Adrenal gland (tissue), 12 donors: Measurements from ENCODE around the gene MBL2. TPM values are rescaled to one million over a fixed set of nuclear protein-coding genes. Genes with fewer than 3 reads are reported as not detected.

Experiments used
- DNase-seq, 7 donors: peaks; one replicate each; pipeline ENCODE4 v3.0.0-alpha.2; 2019 to 2020
- H3K27ac ChIP-seq, 5 donors: fragments of 200-600 bp; sonication (generic) in 4 of 5; 1 replicate in 3 of 5; 2 replicates in 2 of 5; pipeline versions ENCODE4 v1.5.1 to v1.8.0; 2016 to 2020; ENCODE audit warnings: mild to moderate bottlenecking in 1 of 5
- H3K27me3 ChIP-seq: fragments of 200-600 bp; 2 replicates; pipeline ENCODE4 v1.8.0; 2021
- H3K36me3 ChIP-seq, 2 donors: fragments of 200-600 bp; replicated peaks in 1 of 2; 1 replicate in 1 of 2; 2 replicates in 1 of 2; pipeline versions ENCODE4 v1.5.1 to v1.8.0; 2018 to 2022
- H3K4me1 ChIP-seq, 2 donors: fragments of 200-600 bp; replicated peaks in 1 of 2; 1 replicate in 1 of 2; 2 replicates in 1 of 2; pipeline versions ENCODE4 v1.5.1 to v1.8.0; 2018 to 2021
- H3K4me3 ChIP-seq, 4 donors: fragments of 200-600 bp; sonication (generic) in 3 of 4; one replicate each; pipeline ENCODE4 v1.5.1; 2016 to 2018
- H3K9me3 ChIP-seq, 3 donors: fragments of 200-600 bp; sonication (generic) in 1 of 3; replicated peaks in 1 of 3; 1 replicate in 2 of 3; 2 replicates in 1 of 3; pipeline versions ENCODE4 v1.5.1 to v1.8.0; 2016 to 2021
- CTCF ChIP-seq, 6 experiments: fragments of 450-650 bp in 4 of 6; fragments of 200-600 bp in 2 of 6; sonication (generic) in 1 of 6; IDR thresholded peaks; 1 replicate in 5 of 6; 2 replicates in 1 of 6; pipeline versions ENCODE4 v1.5.1 to v1.8.0; 2016 to 2021; ENCODE audit warnings: antibody characterized with exemption in 6 of 6, mild to moderate bottlenecking in 2 of 6, moderate library complexity in 1 of 6
- POLR2A ChIP-seq, 2 donors: fragments of 450-650 bp; IDR thresholded peaks; one replicate each; pipeline ENCODE4 v1.6.1; 2017; ENCODE audit warnings: antibody characterized with exemption in 2 of 2, mild to moderate bottlenecking in 2 of 2, moderate library complexity in 1 of 2
- WGBS, 4 donors: extraction: QIAGEN DNeasy Blood & Tissue Kit in 2 of 4; methylation state at CpG; one replicate each; pipeline versions ENCODE4 v1.1.5 to v1.1.7; 2013 to 2017; 5-methylcytosine and 5-hydroxymethylcytosine counted together
- intact Hi-C, 2 donors: fragments of 100-400 bp; cut with DNase I; formaldehyde crosslinking; loops; one replicate each; pipeline versions ENCODE4 v1.14.1 to v1.15.0; 2022 to 2023
- polyA plus RNA-seq, 3 donors: library from polyadenylated mRNA; stranded (reverse); fragments of 200-250 nt in 2 of 3; fragments of 350-450 nt in 1 of 3; fragmentation: Illumina TruSeq in 1 of 3; extraction: RNeasy Lipid Tissue Mini Kit (QIAGEN cat#74804) in 1 of 3; gene quantifications; one replicate each; pipeline ENCODE4 v1.2.3, GENCODE V29; 2013 to 2014
- total RNA-seq, 9 donors: library from RNA; depleted of rRNA in 4 of 9; stranded (reverse); fragments of >200 nt in 4 of 9; fragments of 120-200 nt in 1 of 9; fragmentation: NEBNext Ultra II Directional in 1 of 9; extraction: Animal tissue kit (Norgen Biotek cat#: 25700) in 1 of 9; gene quantifications; one replicate each; pipeline versions ENCODE4 v1.1.0 to v1.2.4, GENCODE V29; 2013 to 2023
- donor health status: healthy with polysubstance abuse.
- donor health status: Bipolar disorder and iron deficiency.
- donor health status: DM: yes; HTN: yes; CAD: no.
- donor health status: DM: no; HTN: no; CAD: no.
- donor health status: DM: no; HTN: no; CAD: no.
- donor health status: DM: yes; HTN: yes; CAD: no.

Gene MBL2
- total and polyA plus RNA-seq, 12 donors: 0.04 to 3.7 (median 0.07) TPM; not detected in 8

- H3K4me3 ChIP-seq: no peak overlapping the region
- intact Hi-C loops: loop anchor here in 1 of 2 donors (5.0 kb wide), 1 partner anchor 36 kb away; no protein-coding TSS in a partner anchor
- WGBS, 4 donors: 24 to 54% (median 40%) methylated on average over 20 to 42 of the region's 42 CpGs
- H3K27me3 ChIP-seq: no peaks in the 10 kb centered on the region
- no peaks in the 10 kb centered on the region for H3K36me3 ChIP-seq
- H3K9me3 ChIP-seq: no peaks in the 10 kb centered on the region
- no peak overlapping the region for H3K27ac ChIP-seq
- DNase-seq: peak in 1 of 7 donors; percentile 8
- H3K4me1 ChIP-seq: no peaks in the 10 kb centered on the region
- TF ChIP-seq POLR2A (IDR thresholded peaks at IDR 0.05) (no peak), CTCF (IDR thresholded peaks at IDR 0.05) (peak in 1 of 6 experiments; percentile 23)
Measured at GRCh38 chr10:52778511-52779392, 6.2 kb upstream of the MBL2 start.

GRCh38 chr10:52777414-52777813 is 4.8 kb upstream of the MBL2 start:
- no peaks in the 10 kb centered on the region for H3K9me3 ChIP-seq
- TF ChIP-seq CTCF (IDR thresholded peaks at IDR 0.05) (no peak), POLR2A (IDR thresholded peaks at IDR 0.05) (no peak)
- no peaks in the 10 kb centered on the region for H3K27me3 ChIP-seq
- no peak for DNase-seq
- no peaks in the 10 kb centered on the region for H3K36me3 ChIP-seq
- H3K27ac ChIP-seq: no peak overlapping the region
- intact Hi-C loops: loop anchor here in 1 of 2 donors (5.0 kb wide), 1 partner anchor 35 kb away; no protein-coding TSS in a partner anchor
- 74 to 88% (median 80%) methylated on average over 5 of the region's 5 CpGs for WGBS, 4 donors
- no peaks in the 10 kb centered on the region for H3K4me1 ChIP-seq
- no peak overlapping the region for H3K4me3 ChIP-seq

- no peak for DNase-seq
- Histone ChIP-seq H3K36me3 (no peaks in the 10 kb centered on the region), H3K27me3 (no peaks in the 10 kb centered on the region), H3K4me1 (no peaks in the 10 kb centered on the region), H3K4me3 (no peak overlapping the region), H3K27ac (no peak overlapping the region), H3K9me3 (no peaks in the 10 kb centered on the region)
- no peak for TF ChIP-seq CTCF (IDR thresholded peaks at IDR 0.05)
- 0% methylated on average over 1 of the region's 1 CpG; no CpG with 5 or more reads in 2 of the 4 donors for WGBS, 4 donors
- intact Hi-C loops: loop anchor here in 1 of 2 donors (5.0 kb wide), 1 partner anchor 34 kb away; no protein-coding TSS in a partner anchor
Measured at GRCh38 chr10:52776471-52776903, 3.9 kb upstream of the MBL2 start.

- intact Hi-C loops: loop anchor here in 1 of 2 donors (5.0 kb wide), 1 partner anchor 33 kb away; no protein-coding TSS in a partner anchor
- no peak for DNase-seq
Measured at GRCh38 chr10:52775132-52775647, 2.6 kb upstream of the MBL2 start.

More at GRCh38 chr10:52775132-52775647, 2.6 kb upstream of the MBL2 start:
- Histone ChIP-seq H3K36me3 (no peaks in the 10 kb centered on the region), H3K27me3 (no peaks in the 10 kb centered on the region), H3K4me3 (no peak overlapping the region), H3K27ac (no peak overlapping the region), H3K4me1 (no peaks in the 10 kb centered on the region), H3K9me3 (no peaks in the 10 kb centered on the region)
- 84 to 95% (median 88%) methylated on average over 11 to 12 of the region's 12 CpGs for WGBS, 4 donors
- TF ChIP-seq CTCF (IDR thresholded peaks at IDR 0.05) (no peak), POLR2A (IDR thresholded peaks at IDR 0.05) (no peak)
